ENCODE data around the gene MESP2.

DNA sequence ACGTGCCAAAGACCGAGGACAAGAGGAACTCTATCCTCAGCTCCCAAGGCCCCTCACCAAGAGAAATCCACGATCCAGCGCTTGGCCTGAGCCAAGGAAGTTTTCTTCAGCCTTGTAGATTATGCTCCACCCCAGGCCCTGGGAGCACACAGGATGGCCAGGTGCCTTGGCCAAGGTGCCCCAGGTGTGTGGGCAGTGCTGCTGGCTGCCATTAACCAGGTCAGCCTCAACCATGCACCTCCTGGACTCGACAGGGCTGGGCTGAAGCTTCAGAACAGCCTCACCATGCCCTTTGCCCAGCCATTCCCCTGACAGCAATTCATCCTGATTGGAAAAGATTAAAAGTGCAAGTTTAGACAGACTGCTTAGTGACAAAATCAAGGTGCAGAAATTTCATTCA is 14.2 kb upstream of the MESP2 start:
- TF ChIP-seq CTCF (IDR thresholded peaks at IDR 0.05; ENCODE audit: poor library complexity, severe bottlenecking) (no peak), SMC3 (conservative IDR thresholded peaks at IDR 0.05; ENCODE audit: poor library complexity) (no peak), EZH2 (IDR thresholded peaks at IDR 0.05; ENCODE audit: borderline replicate concordance, insufficient read depth, low read length, poor library complexity, severe bottlenecking) (no peak), MXI1 (conservative IDR thresholded peaks at IDR 0.05; ENCODE audit: poor library complexity, severe bottlenecking) (no peak), RAD21 (conservative IDR thresholded peaks at IDR 0.05) (no peak), EP300 (conservative IDR thresholded peaks at IDR 0.05; ENCODE audit: poor library complexity, severe bottlenecking) (no peak)

Measured in neural cell (in vitro differentiated cells).